Measurements from ENCODE around the gene BAHCC1.

Gene BAHCC1

GRCh38 chr17:81492706-81493105, 97.4 kb downstream of the BAHCC1 start:
- Histone ChIP-seq H3K4me3 (ENCODE audit: low read depth, low read length) (no peak overlapping the region), H2AFZ (ENCODE audit: low read length, unreplicated experiment) (no peak overlapping the region), H3K27me3 (ENCODE audit: insufficient read depth, low read length) (no peaks in the 10 kb centered on the region; the same call in 1 of the 2 replicates), H3K36me3 (ENCODE audit: insufficient read depth, low read length) (no peaks in the 10 kb centered on the region), H3K79me2 (ENCODE audit: control insufficient read depth, insufficient read depth, low read length, unreplicated experiment) (no peaks in the 10 kb centered on the region), H3K4me1 (ENCODE audit: control insufficient read depth, insufficient read depth, low read length, unreplicated experiment) (peaks cover 3% of the 10 kb centered on the region), H3K27ac (ENCODE audit: low read depth, low read length) (no peak overlapping the region)

GRCh38 chr17:81493198-81494038, 98.2 kb downstream of the BAHCC1 start:
- Histone ChIP-seq H2AFZ (ENCODE audit: low read length, unreplicated experiment) (no peak overlapping the region), H3K27me3 (ENCODE audit: insufficient read depth, low read length) (no peaks in the 10 kb centered on the region; the same call in 1 of the 2 replicates), H3K4me3 (ENCODE audit: low read depth, low read length) (no peak overlapping the region), H3K4me1 (ENCODE audit: control insufficient read depth, insufficient read depth, low read length, unreplicated experiment) (peaks cover 3% of the 10 kb centered on the region), H3K36me3 (ENCODE audit: insufficient read depth, low read length) (no peaks in the 10 kb centered on the region), H3K27ac (ENCODE audit: low read depth, low read length) (no peak overlapping the region), H3K79me2 (ENCODE audit: control insufficient read depth, insufficient read depth, low read length, unreplicated experiment) (no peaks in the 10 kb centered on the region)

- Histone ChIP-seq H3K27me3 (ENCODE audit: insufficient read depth, low read length) (no peaks in the 10 kb centered on the region; the same call in 1 of the 2 replicates), H2AFZ (ENCODE audit: low read length, unreplicated experiment) (no peak overlapping the region), H3K36me3 (ENCODE audit: insufficient read depth, low read length) (no peaks in the 10 kb centered on the region), H3K79me2 (ENCODE audit: control insufficient read depth, insufficient read depth, low read length, unreplicated experiment) (no peaks in the 10 kb centered on the region), H3K27ac (ENCODE audit: low read depth, low read length) (no peak overlapping the region), H3K4me1 (ENCODE audit: control insufficient read depth, insufficient read depth, low read length, unreplicated experiment) (peaks cover 3% of the 10 kb centered on the region), H3K4me3 (ENCODE audit: low read depth, low read length) (no peak overlapping the region)
These were observed 99.5 kb downstream of the BAHCC1 start for GRCh38 chr17:81494626-81495377.

GRCh38 chr17:81498953-81499600, 103.8 kb downstream of the BAHCC1 start:
- Histone ChIP-seq H3K4me3 (ENCODE audit: low read depth, low read length) (no peak overlapping the region), H3K79me2 (ENCODE audit: control insufficient read depth, insufficient read depth, low read length, unreplicated experiment) (no peaks in the 10 kb centered on the region), H3K4me1 (ENCODE audit: control insufficient read depth, insufficient read depth, low read length, unreplicated experiment) (peaks cover 3% of the 10 kb centered on the region), H3K27ac (ENCODE audit: low read depth, low read length) (no peak overlapping the region), H3K36me3 (ENCODE audit: insufficient read depth, low read length) (no peaks in the 10 kb centered on the region), H3K27me3 (ENCODE audit: insufficient read depth, low read length) (no peaks in the 10 kb centered on the region), H2AFZ (ENCODE audit: low read length, unreplicated experiment) (no peak overlapping the region)

- H3K4me3 ChIP-seq (ENCODE audit: low read depth, low read length), result no peak overlapping the region
- H2AFZ ChIP-seq (ENCODE audit: low read length, unreplicated experiment), result no peak overlapping the region
- peaks cover 3% of the 10 kb centered on the region for H3K4me1 ChIP-seq (ENCODE audit: control insufficient read depth, insufficient read depth, low read length, unreplicated experiment)
- no peak overlapping the region for H3K27ac ChIP-seq (ENCODE audit: low read depth, low read length)
- H3K27me3 ChIP-seq (ENCODE audit: insufficient read depth, low read length), result no peaks in the 10 kb centered on the region
- no peaks in the 10 kb centered on the region for H3K79me2 ChIP-seq (ENCODE audit: control insufficient read depth, insufficient read depth, low read length, unreplicated experiment)
- no peaks in the 10 kb centered on the region for H3K36me3 ChIP-seq (ENCODE audit: insufficient read depth, low read length)
These were observed 104.3 kb downstream of the BAHCC1 start for GRCh38 chr17:81499601-81499970.

GRCh38 chr17:81500047-81500446, 104.8 kb downstream of the BAHCC1 start:
- H3K4me3 ChIP-seq (ENCODE audit: low read depth, low read length), result no peak overlapping the region
- no peak overlapping the region for H3K27ac ChIP-seq (ENCODE audit: low read depth, low read length)
- peaks cover 3% of the 10 kb centered on the region for H3K4me1 ChIP-seq (ENCODE audit: control insufficient read depth, insufficient read depth, low read length, unreplicated experiment)
- H3K79me2 ChIP-seq (ENCODE audit: control insufficient read depth, insufficient read depth, low read length, unreplicated experiment), result no peaks in the 10 kb centered on the region
- H3K27me3 ChIP-seq (ENCODE audit: insufficient read depth, low read length), result no peaks in the 10 kb centered on the region
- H2AFZ ChIP-seq (ENCODE audit: low read length, unreplicated experiment), result no peak overlapping the region
- no peaks in the 10 kb centered on the region for H3K36me3 ChIP-seq (ENCODE audit: insufficient read depth, low read length)

GRCh38 chr17:81502471-81503017, 107.3 kb downstream of the BAHCC1 start:
- H3K27ac ChIP-seq (ENCODE audit: low read depth, low read length), result no peak overlapping the region
- no peaks in the 10 kb centered on the region for H3K79me2 ChIP-seq (ENCODE audit: control insufficient read depth, insufficient read depth, low read length, unreplicated experiment)
- no peaks in the 10 kb centered on the region for H3K36me3 ChIP-seq (ENCODE audit: insufficient read depth, low read length)
- H3K4me1 ChIP-seq (ENCODE audit: control insufficient read depth, insufficient read depth, low read length, unreplicated experiment), result peaks cover 3% of the 10 kb centered on the region
- H3K4me3 ChIP-seq (ENCODE audit: low read depth, low read length), result no peak overlapping the region
- no peak overlapping the region for H2AFZ ChIP-seq (ENCODE audit: low read length, unreplicated experiment)
- no peaks in the 10 kb centered on the region for H3K27me3 ChIP-seq (ENCODE audit: insufficient read depth, low read length)

GRCh38 chr17:81503619-81504018, 108.4 kb downstream of the BAHCC1 start:
- no peak overlapping the region for H3K4me3 ChIP-seq (ENCODE audit: low read depth, low read length)
- H3K4me1 ChIP-seq (ENCODE audit: control insufficient read depth, insufficient read depth, low read length, unreplicated experiment), result peaks cover 3% of the 10 kb centered on the region
- H3K27me3 ChIP-seq (ENCODE audit: insufficient read depth, low read length), result no peaks in the 10 kb centered on the region
- H3K36me3 ChIP-seq (ENCODE audit: insufficient read depth, low read length), result peaks cover 2% of the 10 kb centered on the region; the same call in 1 of the 2 replicates
- no peak overlapping the region for H3K27ac ChIP-seq (ENCODE audit: low read depth, low read length)
- H3K79me2 ChIP-seq (ENCODE audit: control insufficient read depth, insufficient read depth, low read length, unreplicated experiment), result no peaks in the 10 kb centered on the region
- H2AFZ ChIP-seq (ENCODE audit: low read length, unreplicated experiment), result no peak overlapping the region

GRCh38 chr17:81508639-81509206, 113.5 kb downstream of the BAHCC1 start:
- peak overlapping the region; percentile 50 for H3K27ac ChIP-seq (ENCODE audit: low read depth, low read length)
- H3K4me3 ChIP-seq (ENCODE audit: low read depth, low read length), result peak overlapping the region; percentile 98
- H3K36me3 ChIP-seq (ENCODE audit: insufficient read depth, low read length), result peaks cover 39% of the 10 kb centered on the region

More at GRCh38 chr17:81508639-81509206, 113.5 kb downstream of the BAHCC1 start:
- Histone ChIP-seq H3K79me2 (ENCODE audit: control insufficient read depth, insufficient read depth, low read length, unreplicated experiment) (peaks cover 38% of the 10 kb centered on the region), H2AFZ (ENCODE audit: low read length, unreplicated experiment) (no peak overlapping the region), H3K4me1 (ENCODE audit: control insufficient read depth, insufficient read depth, low read length, unreplicated experiment) (peaks cover 9% of the 10 kb centered on the region), H3K27me3 (ENCODE audit: insufficient read depth, low read length) (no peaks in the 10 kb centered on the region)
